K562 (cell line): ENCODE data around the gene GPRASP1. TPM values are rescaled to one million over a fixed set of nuclear protein-coding genes. Genes with fewer than 3 reads are reported as not detected.

Source experiments
- CREB3 ChIP-seq: fragments of 450-650 bp; conservative IDR thresholded peaks from 2 replicates; pipeline ENCODE4 v1.6.1; 2016; ENCODE audit warnings: missing genetic modification characterization, low read depth, mild to moderate bottlenecking, missing compliant biosample characterization, moderate library complexity
- ESRRB ChIP-seq: fragments of 250-450 bp; sonication (Bioruptor Pico); IDR thresholded peaks from 2 replicates; pipeline ENCODE4 v1.5.0; 2020; ENCODE audit warnings: mild to moderate bottlenecking, moderate library complexity, borderline replicate concordance
- FOS ChIP-seq: IDR thresholded peaks from 3 replicates; pipeline ENCODE4 v1.6.1; 2011; ENCODE audit not compliant: insufficient read length; ENCODE audit errors: extremely low read depth
- FOXO4 ChIP-seq: fragments of 450-650 bp; formaldehyde crosslinking; IDR thresholded peaks from 2 replicates; pipeline ENCODE4 v1.4.0; 2020; ENCODE audit warnings: mild to moderate bottlenecking, moderate library complexity
- IFI16 ChIP-seq: fragments of 250-450 bp; sonication (Bioruptor Pico); IDR thresholded peaks from 2 replicates; pipeline ENCODE4 v2.1.2; 2022; ENCODE audit warnings: mild to moderate bottlenecking, inconsistent platforms
- ILK ChIP-seq: fragments of 450-650 bp; IDR thresholded peaks from 2 replicates; pipeline ENCODE4 v1.6.1; 2016; ENCODE audit warnings: missing genetic modification characterization, low read depth, mild to moderate bottlenecking, missing compliant biosample characterization, moderate library complexity, borderline replicate concordance
- LARP7 ChIP-seq: fragments of 450-650 bp; IDR thresholded peaks from 2 replicates; pipeline ENCODE4 v1.6.1; 2016
- MYC ChIP-seq, 2 experiments: fragments of 250-450 bp in 1 of 2; sonication (Bioruptor Pico) in 1 of 2; IDR thresholded peaks; 2 replicates each; pipeline versions ENCODE4 v1.5.1 to v1.6.1; 2012 to 2021; ENCODE audit warnings: low read depth in 2 of 2, borderline replicate concordance in 1 of 2, improper control_type of control experiment in 1 of 2, low read length in 1 of 2, mild to moderate bottlenecking in 1 of 2, moderate library complexity in 1 of 2
- NELFE ChIP-seq: IDR thresholded peaks from 2 replicates; pipeline ENCODE4 v1.6.1; 2011; ENCODE audit warnings: mild to moderate bottlenecking; ENCODE audit not compliant: insufficient read depth, insufficient read length
- PHF8 ChIP-seq: fragments of 200-600 bp; sonication (generic); IDR thresholded peaks from 2 replicates; pipeline ENCODE4 v1.6.1; 2012; ENCODE audit warnings: mixed run types, mild to moderate bottlenecking, inconsistent platforms, low read length, moderate library complexity, borderline replicate concordance
- RBFOX2 ChIP-seq: fragments of 200-400 bp; formaldehyde crosslinking; IDR thresholded peaks from 2 replicates; pipeline ENCODE4 v1.6.1; 2017; ENCODE audit warnings: low read depth, mild to moderate bottlenecking, low read length, moderate library complexity
- SP1 ChIP-seq: sonication (generic); formaldehyde crosslinking; IDR thresholded peaks from 2 replicates; pipeline ENCODE4 v1.8.1; 2022; ENCODE audit warnings: mild to moderate bottlenecking, missing genetic modification reagents
- TRIM24 ChIP-seq, 2 experiments: fragments of 450-650 bp; IDR thresholded peaks; 2 replicates each; pipeline ENCODE4 v1.6.1; 2016
- ZC3H4 ChIP-seq: sonication (generic); formaldehyde crosslinking; IDR thresholded peaks from 2 replicates; pipeline ENCODE4 v1.9.0; 2021; ENCODE audit warnings: missing genetic modification reagents, borderline replicate concordance
- ZNF408 ChIP-seq: fragments of 250-450 bp; sonication (Bioruptor Pico); IDR thresholded peaks from 2 replicates; pipeline ENCODE4 v1.4.0; 2020; ENCODE audit warnings: low read depth, mild to moderate bottlenecking, moderate library complexity
- polyA plus RNA-seq, 8 experiments: library from polyadenylated mRNA; depleted of rRNA in 4 of 8; stranded (reverse) in 5 of 8; unstranded in 3 of 8; fragments of >200 nt; fragmentation: Nextera tagmentation in 2 of 8; fragmentation: Illumina TruSeq in 1 of 8; extraction: Ambion mirVana in 2 of 8; extraction: Trizol in 1 of 8; gene quantifications; 2 replicates each; pipeline versions ENCODE4 v1.2.1 to v1.2.3, GENCODE V29; 2011 to 2014; ENCODE audit warnings: inconsistent platforms in 1 of 8, missing spikeins in 1 of 8
- total RNA-seq, 7 experiments: library from RNA; depleted of rRNA in 6 of 7; stranded (reverse); fragments of >200 nt in 6 of 7; fragmentation: Illumina TruSeq in 2 of 7; extraction: Trizol in 2 of 7; gene quantifications; 2 replicates each; pipeline versions ENCODE4 v1.2.1 to v1.2.3, GENCODE V29; 2011 to 2021; ENCODE audit warnings: low replicate concordance in 1 of 7
- TF ChIP-seq, protein P1 (sequence below): fragments of 250-450 bp; sonication (Bioruptor Pico); IDR thresholded peaks from 2 replicates; pipeline ENCODE4 v1.8.0; 2022; ENCODE audit warnings: inconsistent platforms
- TF ChIP-seq, protein P2 (sequence below): fragments of 450-650 bp; IDR thresholded peaks from 2 replicates; pipeline ENCODE4 v1.7.0; 2016; ENCODE audit warnings: borderline replicate concordance
- TF ChIP-seq, protein P3 (sequence below): fragments of 250-450 bp; sonication (Bioruptor Pico); IDR thresholded peaks from 2 replicates; pipeline ENCODE4 v1.5.0; 2022; ENCODE audit warnings: mild to moderate bottlenecking

GPRASP1 gene
- total and polyA plus RNA-seq, 9 of the 15 experiments (the other 6 are each of a cell fraction or from before 2014, with no cell fraction given), result 0.01 to 0.94 (median 0.23) TPM

- peak; percentile 63 for TF ChIP-seq RBFOX2
- TF ChIP-seq ZC3H4 (CRISPR knock-in tag), result no peak
- TF ChIP-seq, protein P1, sequence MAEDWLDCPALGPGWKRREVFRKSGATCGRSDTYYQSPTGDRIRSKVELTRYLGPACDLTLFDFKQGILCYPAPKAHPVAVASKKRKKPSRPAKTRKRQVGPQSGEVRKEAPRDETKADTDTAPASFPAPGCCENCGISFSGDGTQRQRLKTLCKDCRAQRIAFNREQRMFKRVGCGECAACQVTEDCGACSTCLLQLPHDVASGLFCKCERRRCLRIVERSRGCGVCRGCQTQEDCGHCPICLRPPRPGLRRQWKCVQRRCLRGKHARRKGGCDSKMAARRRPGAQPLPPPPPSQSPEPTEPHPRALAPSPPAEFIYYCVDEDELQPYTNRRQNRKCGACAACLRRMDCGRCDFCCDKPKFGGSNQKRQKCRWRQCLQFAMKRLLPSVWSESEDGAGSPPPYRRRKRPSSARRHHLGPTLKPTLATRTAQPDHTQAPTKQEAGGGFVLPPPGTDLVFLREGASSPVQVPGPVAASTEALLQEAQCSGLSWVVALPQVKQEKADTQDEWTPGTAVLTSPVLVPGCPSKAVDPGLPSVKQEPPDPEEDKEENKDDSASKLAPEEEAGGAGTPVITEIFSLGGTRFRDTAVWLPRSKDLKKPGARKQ, result no peak
- no peak for TF ChIP-seq IFI16 (CRISPR knock-in tag)
- no peak for TF ChIP-seq ZNF408
- TF ChIP-seq MYC (IDR thresholded peaks at IDR 0.05; ENCODE audit: low read depth, low read length), result peak; percentile 55; the same call in 1 of the 2 replicates
- TF ChIP-seq MYC (CRISPR knock-in tag; IDR thresholded peaks at IDR 0.05; ENCODE audit: borderline replicate concordance, low read depth), result no peak
- TF ChIP-seq FOXO4 (CRISPR knock-in tag), result no peak
- TF ChIP-seq LARP7, result no peak
- TF ChIP-seq PHF8, result peak; percentile 44; the same call in 1 of the 2 replicates
- TF ChIP-seq, protein P2, sequence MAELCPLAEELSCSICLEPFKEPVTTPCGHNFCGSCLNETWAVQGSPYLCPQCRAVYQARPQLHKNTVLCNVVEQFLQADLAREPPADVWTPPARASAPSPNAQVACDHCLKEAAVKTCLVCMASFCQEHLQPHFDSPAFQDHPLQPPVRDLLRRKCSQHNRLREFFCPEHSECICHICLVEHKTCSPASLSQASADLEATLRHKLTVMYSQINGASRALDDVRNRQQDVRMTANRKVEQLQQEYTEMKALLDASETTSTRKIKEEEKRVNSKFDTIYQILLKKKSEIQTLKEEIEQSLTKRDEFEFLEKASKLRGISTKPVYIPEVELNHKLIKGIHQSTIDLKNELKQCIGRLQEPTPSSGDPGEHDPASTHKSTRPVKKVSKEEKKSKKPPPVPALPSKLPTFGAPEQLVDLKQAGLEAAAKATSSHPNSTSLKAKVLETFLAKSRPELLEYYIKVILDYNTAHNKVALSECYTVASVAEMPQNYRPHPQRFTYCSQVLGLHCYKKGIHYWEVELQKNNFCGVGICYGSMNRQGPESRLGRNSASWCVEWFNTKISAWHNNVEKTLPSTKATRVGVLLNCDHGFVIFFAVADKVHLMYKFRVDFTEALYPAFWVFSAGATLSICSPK, result no peak
- no peak for TF ChIP-seq NELFE
- no peak for TF ChIP-seq ILK
- no peak for TF ChIP-seq ESRRB (CRISPR knock-in tag)
- peak; percentile 74 for TF ChIP-seq FOS
- TF ChIP-seq, protein P3, sequence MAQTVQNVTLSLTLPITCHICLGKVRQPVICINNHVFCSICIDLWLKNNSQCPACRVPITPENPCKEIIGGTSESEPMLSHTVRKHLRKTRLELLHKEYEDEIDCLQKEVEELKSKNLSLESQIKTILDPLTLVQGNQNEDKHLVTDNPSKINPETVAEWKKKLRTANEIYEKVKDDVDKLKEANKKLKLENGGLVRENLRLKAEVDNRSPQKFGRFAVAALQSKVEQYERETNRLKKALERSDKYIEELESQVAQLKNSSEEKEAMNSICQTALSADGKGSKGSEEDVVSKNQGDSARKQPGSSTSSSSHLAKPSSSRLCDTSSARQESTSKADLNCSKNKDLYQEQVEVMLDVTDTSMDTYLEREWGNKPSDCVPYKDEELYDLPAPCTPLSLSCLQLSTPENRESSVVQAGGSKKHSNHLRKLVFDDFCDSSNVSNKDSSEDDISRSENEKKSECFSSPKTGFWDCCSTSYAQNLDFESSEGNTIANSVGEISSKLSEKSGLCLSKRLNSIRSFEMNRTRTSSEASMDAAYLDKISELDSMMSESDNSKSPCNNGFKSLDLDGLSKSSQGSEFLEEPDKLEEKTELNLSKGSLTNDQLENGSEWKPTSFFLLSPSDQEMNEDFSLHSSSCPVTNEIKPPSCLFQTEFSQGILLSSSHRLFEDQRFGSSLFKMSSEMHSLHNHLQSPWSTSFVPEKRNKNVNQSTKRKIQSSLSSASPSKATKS (CRISPR knock-in tag), result no peak
- TF ChIP-seq CREB3 (tag), result no peak
- no peak for TF ChIP-seq SP1 (CRISPR knock-in tag)
- 0 out of 4 replicates have a peak, but pooled peaks of 1 of the 2 experiments have one; percentile 17 for TF ChIP-seq TRIM24 (IDR thresholded peaks at IDR 0.05)
Measured at GRCh38 chrX:102659790-102660757, 8.8 kb downstream of the GPRASP1 start (continued).
